WTC11 (cell line): ENCODE results near the gene PADI6.
"Not testable (repeated sequence)": the region's sequence is repeated elsewhere in the genome, so short reads cannot be mapped to it uniquely, and the experiment has no call there.

Experiments
- ATF3 ChIP-seq: sonication (generic); formaldehyde crosslinking; conservative IDR thresholded peaks from 2 replicates; pipeline ENCODE4 v1.8.1; 2022; ENCODE audit warnings: mild to moderate bottlenecking, missing genetic modification reagents
- CREM ChIP-seq: sonication (generic); formaldehyde crosslinking; IDR thresholded peaks from 2 replicates; pipeline ENCODE4 v1.8.1; 2022; ENCODE audit warnings: mild to moderate bottlenecking, missing genetic modification reagents, moderate library complexity
- CTCF ChIP-seq: fragments of 200-600 bp; IDR thresholded peaks from 2 replicates; pipeline ENCODE4 v1.8.0; 2022; ENCODE audit warnings: antibody characterized with exemption
- PREB ChIP-seq: sonication (generic); formaldehyde crosslinking; IDR thresholded peaks from 2 replicates; pipeline ENCODE4 v1.8.1; 2022; ENCODE audit warnings: mild to moderate bottlenecking, missing genetic modification reagents, moderate library complexity, borderline replicate concordance
- SP1 ChIP-seq: sonication (generic); formaldehyde crosslinking; conservative IDR thresholded peaks from 2 replicates; pipeline ENCODE4 v1.8.1; 2022; ENCODE audit warnings: missing genetic modification reagents
- STAT6 ChIP-seq: sonication (generic); formaldehyde crosslinking; conservative IDR thresholded peaks from 2 replicates; pipeline ENCODE4 v1.8.1; 2023; ENCODE audit warnings: mild to moderate bottlenecking, low read depth, missing genetic modification reagents, moderate library complexity
- TCF7 ChIP-seq: sonication (generic); formaldehyde crosslinking; IDR thresholded peaks from 2 replicates; pipeline ENCODE4 v1.8.0; 2022; ENCODE audit warnings: mild to moderate bottlenecking, low read depth, missing genetic modification reagents, moderate library complexity
- TEAD4 ChIP-seq: sonication (generic); formaldehyde crosslinking; IDR thresholded peaks from 2 replicates; pipeline ENCODE4 v1.8.0; 2022; ENCODE audit warnings: mild to moderate bottlenecking, missing genetic modification reagents

DNA sequence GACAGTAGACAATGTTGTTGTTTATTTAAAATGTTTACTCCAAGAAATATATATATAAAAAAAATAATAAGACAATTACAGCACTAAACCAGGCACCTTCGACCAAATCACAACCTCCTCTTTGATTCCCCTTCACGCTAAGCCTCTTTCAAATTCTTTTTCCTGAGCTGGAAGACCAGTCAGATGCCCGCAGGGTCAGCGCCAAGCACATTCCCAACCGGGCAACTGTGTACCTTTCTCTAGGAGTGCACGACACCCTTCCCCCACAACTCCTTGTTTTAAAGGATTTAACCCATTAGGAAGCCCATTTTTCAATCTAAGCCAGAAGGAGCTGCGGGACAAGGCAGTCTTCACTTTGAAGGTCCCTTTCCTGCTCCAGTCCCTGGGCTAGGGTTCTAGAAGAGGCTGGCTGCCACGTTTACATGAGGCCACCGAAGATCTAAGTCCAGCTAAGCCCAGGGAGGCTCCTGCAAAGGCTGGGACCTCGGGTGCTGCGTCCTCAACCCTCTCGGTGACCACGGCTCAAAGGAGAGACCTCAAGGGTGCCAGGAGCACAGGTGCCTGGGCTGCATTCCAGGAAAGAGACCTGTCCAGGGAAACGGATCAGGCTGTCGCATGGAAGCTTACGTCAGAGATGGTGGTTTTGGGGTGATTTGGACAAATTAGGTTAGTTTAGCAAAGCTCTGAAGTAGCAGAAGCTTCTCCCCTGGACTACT, 34.9 kb downstream of the PADI6 start:
- not testable (repeated sequence) for TF ChIP-seq ATF3 (CRISPR knock-in tag); PREB; CTCF; TEAD4 (CRISPR knock-in tag); STAT6; TCF7 (CRISPR knock-in tag); CREM (CRISPR knock-in tag); SP1 (CRISPR knock-in tag)
